IgD-negative memory B cell (primary cell): ENCODE data around the gene BIRC3. TPM values are rescaled to one million over a fixed set of nuclear protein-coding genes. Genes with fewer than 3 reads are reported as not detected.
A peak's percentile ranks its signal among the peaks of the same experiment; 100 is the strongest.

Experiments
- H3K27ac Mint-ChIP-seq, 3 donors: one replicate each; pipeline ENCODE4 v1.8.0; 2020 to 2022; ENCODE audit warnings: mild to moderate bottlenecking in 3 of 3, mixed read lengths in 3 of 3, moderate library complexity in 1 of 3
- H3K27me3 Mint-ChIP-seq: one replicate; pipeline ENCODE4 v1.8.0; 2021; ENCODE audit warnings: mixed read lengths
- H3K36me3 Mint-ChIP-seq: one replicate; pipeline ENCODE4 v1.8.0; 2020; ENCODE audit warnings: mild to moderate bottlenecking, mixed read lengths
- H3K4me1 Mint-ChIP-seq, 3 donors: one replicate each; pipeline ENCODE4 v1.8.0; 2020 to 2022; ENCODE audit warnings: mixed read lengths in 3 of 3, mild to moderate bottlenecking in 1 of 3
- H3K4me3 Mint-ChIP-seq, 4 donors: one replicate each; pipeline ENCODE4 v1.8.0; 2020 to 2022; ENCODE audit warnings: mild to moderate bottlenecking in 4 of 4, mixed read lengths in 4 of 4, moderate library complexity in 3 of 4
- H3K9me3 Mint-ChIP-seq, 3 donors: one replicate each; pipeline ENCODE4 v1.8.0; 2020 to 2021; ENCODE audit warnings: mixed read lengths in 3 of 3, mild to moderate bottlenecking in 1 of 3
- polyA plus RNA-seq: library from polyadenylated mRNA; unstranded; fragments of 300-500 nt; fragmentation: Illumina TruSeq; gene quantifications from one replicate; pipeline ENCODE4 v1.2.3, GENCODE V29; 2021

BIRC3 gene
- 158 TPM for polyA plus RNA-seq

- H3K36me3 Mint-ChIP-seq, result peaks cover 8% of the 10 kb centered on the region
- H3K4me1 Mint-ChIP-seq, result peaks cover 28 to 44% (median 38%) of the 10 kb centered on the region in 3 donors
- peak within 1 kb of the TSS; percentile 92 to 100 (median 100) for H3K27ac Mint-ChIP-seq
- H3K27me3 Mint-ChIP-seq, result no peaks in the 10 kb centered on the region
- H3K9me3 Mint-ChIP-seq, result peaks cover 0 to 2% (median 0%) of the 10 kb centered on the region in 3 donors
- H3K4me3 Mint-ChIP-seq, result peak within 1 kb of the TSS; percentile 87 to 97 (median 93)
These were observed at the start of gene BIRC3 for GRCh38 chr11:102317099-102317767. TSS of gene BIRC3 (plus strand) at chr11:102317484. CDS start at chr11:102324510, 7,026 bp downstream.

- Mint-ChIP-seq H3K4me1 (peaks cover 11 to 18% (median 15%) of the 10 kb centered on the region in 3 donors), H3K27ac (no peak overlapping the region), H3K4me3 (peak overlapping the region in 1 of 4 donors; percentile 52), H3K9me3 (no peaks in the 10 kb centered on the region), H3K27me3 (peaks cover 16% of the 10 kb centered on the region), H3K36me3 (no peaks in the 10 kb centered on the region)
These were observed 49.7 kb upstream of the BIRC3 start for GRCh38 chr11:102267609-102268008.

GRCh38 chr11:102268083-102268984, 49.0 kb upstream of the BIRC3 start:
- Mint-ChIP-seq H3K27me3 (peaks cover 18% of the 10 kb centered on the region), H3K27ac (peak overlapping the region in 1 of 3 donors; percentile 67), H3K4me3 (peak overlapping the region; percentile 52 to 91 (median 75)), H3K36me3 (no peaks in the 10 kb centered on the region), H3K4me1 (peaks cover 11 to 18% (median 15%) of the 10 kb centered on the region in 3 donors), H3K9me3 (no peaks in the 10 kb centered on the region)

GRCh38 chr11:102268985-102269470, 48.3 kb upstream of the BIRC3 start:
- H3K9me3 Mint-ChIP-seq, result no peaks in the 10 kb centered on the region
- peaks cover 18% of the 10 kb centered on the region for H3K27me3 Mint-ChIP-seq
- peak overlapping the region in 1 of 3 donors; percentile 67 for H3K27ac Mint-ChIP-seq
- no peaks in the 10 kb centered on the region for H3K36me3 Mint-ChIP-seq
- H3K4me3 Mint-ChIP-seq, result peak overlapping the region; percentile 30 to 91 (median 75)
- H3K4me1 Mint-ChIP-seq, result peaks cover 11 to 18% (median 15%) of the 10 kb centered on the region in 3 donors

- Mint-ChIP-seq H3K4me3 (peak overlapping the region in 1 of 4 donors; percentile 6), H3K27me3 (peaks cover 23% of the 10 kb centered on the region), H3K27ac (no peak overlapping the region), H3K9me3 (no peaks in the 10 kb centered on the region), H3K36me3 (no peaks in the 10 kb centered on the region), H3K4me1 (peaks cover 11 to 18% (median 15%) of the 10 kb centered on the region in 3 donors)
These were observed 47.4 kb upstream of the BIRC3 start for GRCh38 chr11:102269927-102270326.

- Mint-ChIP-seq H3K27me3 (peaks cover 34% of the 10 kb centered on the region), H3K9me3 (no peaks in the 10 kb centered on the region), H3K36me3 (no peaks in the 10 kb centered on the region), H3K4me1 (peaks cover 11 to 18% (median 15%) of the 10 kb centered on the region in 3 donors), H3K27ac (no peak overlapping the region), H3K4me3 (no peak overlapping the region)
These were observed 45.0 kb upstream of the BIRC3 start for GRCh38 chr11:102272047-102272824.

GRCh38 chr11:102274628-102275027, 42.7 kb upstream of the BIRC3 start:
- Mint-ChIP-seq H3K9me3 (no peaks in the 10 kb centered on the region), H3K27me3 (peaks cover 28% of the 10 kb centered on the region)

GRCh38 chr11:102276362-102276761, 40.9 kb upstream of the BIRC3 start:
- Mint-ChIP-seq H3K4me1 (peaks cover 3 to 7% (median 5%) of the 10 kb centered on the region in 3 donors), H3K36me3 (no peaks in the 10 kb centered on the region), H3K4me3 (no peak overlapping the region), H3K9me3 (no peaks in the 10 kb centered on the region), H3K27ac (peak overlapping the region in 1 of 3 donors; percentile 48), H3K27me3 (peaks cover 33% of the 10 kb centered on the region)

More at GRCh38 chr11:102274628-102275027, 42.7 kb upstream of the BIRC3 start:
- Mint-ChIP-seq H3K36me3 (no peaks in the 10 kb centered on the region), H3K4me3 (no peak overlapping the region), H3K27ac (peak overlapping the region in 1 of 3 donors; percentile 14), H3K4me1 (peaks cover under 1 to 7% (median 3%) of the 10 kb centered on the region in 3 donors)

- no peak overlapping the region for H3K4me3 Mint-ChIP-seq
- H3K27ac Mint-ChIP-seq, result peak overlapping the region in 1 of 3 donors; percentile 48
- H3K36me3 Mint-ChIP-seq, result no peaks in the 10 kb centered on the region
- no peaks in the 10 kb centered on the region for H3K9me3 Mint-ChIP-seq
- H3K4me1 Mint-ChIP-seq, result peaks cover 3 to 7% (median 5%) of the 10 kb centered on the region in 3 donors
- H3K27me3 Mint-ChIP-seq, result peaks cover 29% of the 10 kb centered on the region
These were observed 40.5 kb upstream of the BIRC3 start for GRCh38 chr11:102276783-102277182.

GRCh38 chr11:102279641-102280170, 37.6 kb upstream of the BIRC3 start:
- H3K36me3 Mint-ChIP-seq, result no peaks in the 10 kb centered on the region
- H3K27ac Mint-ChIP-seq, result no peak overlapping the region
- H3K4me3 Mint-ChIP-seq, result no peak overlapping the region
- H3K4me1 Mint-ChIP-seq, result peaks cover 3 to 7% (median 5%) of the 10 kb centered on the region in 3 donors
- peaks cover 19% of the 10 kb centered on the region for H3K27me3 Mint-ChIP-seq
- H3K9me3 Mint-ChIP-seq, result no peaks in the 10 kb centered on the region

- no peak overlapping the region for H3K4me3 Mint-ChIP-seq
- H3K27ac Mint-ChIP-seq, result no peak overlapping the region
- no peaks in the 10 kb centered on the region for H3K9me3 Mint-ChIP-seq
- H3K36me3 Mint-ChIP-seq, result no peaks in the 10 kb centered on the region
- H3K4me1 Mint-ChIP-seq, result peaks cover 3 to 7% (median 5%) of the 10 kb centered on the region in 3 donors
- H3K27me3 Mint-ChIP-seq, result peaks cover 18% of the 10 kb centered on the region
These were observed 36.9 kb upstream of the BIRC3 start for GRCh38 chr11:102280245-102280833.

- Mint-ChIP-seq H3K27ac (no peak overlapping the region), H3K4me3 (no peak overlapping the region), H3K36me3 (no peaks in the 10 kb centered on the region), H3K9me3 (no peaks in the 10 kb centered on the region), H3K27me3 (peaks cover 9% of the 10 kb centered on the region), H3K4me1 (peaks cover 9 to 14% (median 12%) of the 10 kb centered on the region in 3 donors)
These were observed 34.2 kb upstream of the BIRC3 start for GRCh38 chr11:102283116-102283485.

GRCh38 chr11:102284008-102284407, 33.3 kb upstream of the BIRC3 start:
- no peak overlapping the region for H3K4me3 Mint-ChIP-seq

GRCh38 chr11:102286292-102286691, 31.0 kb upstream of the BIRC3 start:
- no peaks in the 10 kb centered on the region for H3K36me3 Mint-ChIP-seq
- H3K4me1 Mint-ChIP-seq, result peaks cover 15 to 31% (median 16%) of the 10 kb centered on the region in 3 donors
- no peak overlapping the region for H3K4me3 Mint-ChIP-seq
- H3K9me3 Mint-ChIP-seq, result no peaks in the 10 kb centered on the region
- H3K27ac Mint-ChIP-seq, result no peak overlapping the region
- no peaks in the 10 kb centered on the region for H3K27me3 Mint-ChIP-seq

More at GRCh38 chr11:102284008-102284407, 33.3 kb upstream of the BIRC3 start:
- Mint-ChIP-seq H3K9me3 (no peaks in the 10 kb centered on the region), H3K4me1 (peaks cover 9 to 23% (median 18%) of the 10 kb centered on the region in 3 donors), H3K36me3 (no peaks in the 10 kb centered on the region), H3K27ac (no peak overlapping the region), H3K27me3 (peaks cover 9% of the 10 kb centered on the region)
